B cell (primary cell): ENCODE data around the gene GLB1L2. TPM values are rescaled to one million over a fixed set of nuclear protein-coding genes. Genes with fewer than 3 reads are reported as not detected.

Experiments used
- ATAC-seq: fragments of 200-7000 bp; cut with Tn5 transposase; one replicate; pipeline ENCODE4 v1.10.0; 2021; ENCODE audit warnings: low read depth, mild to moderate bottlenecking, moderate number of reproducible peaks, moderate library complexity
- CTCF ChIA-PET: fragments of 350-600 bp; sonication (Branson Sonifier 250); formaldehyde crosslinking; loops from one replicate; lab custom pipeline; 2021; ENCODE audit warnings: antibody characterized with exemption, inconsistent platforms; lab: Charles Lee
- POLR2A ChIA-PET: fragments of 350-600 bp; sonication (Branson Sonifier 250); formaldehyde crosslinking; loops from one replicate; lab custom pipeline; 2021; ENCODE audit warnings: antibody characterized with exemption; lab: Charles Lee
- DNase-seq: peaks from one replicate; pipeline ENCODE4 v3.0.0; 2013
- H2AFZ ChIP-seq: 2 replicates; pipeline ENCODE4 v1.6.1; 2012; ENCODE audit warnings: mild to moderate bottlenecking, low read depth, low read length; ENCODE audit not compliant: insufficient read depth, poor library complexity, severe bottlenecking
- H3K27ac ChIP-seq, 2 donors: 1 replicate in 1 of 2; 2 replicates in 1 of 2; pipeline ENCODE4 v1.5.1; 2012 to 2013; ENCODE audit warnings: low read length in 2 of 2, mild to moderate bottlenecking in 2 of 2, moderate library complexity in 1 of 2
- H3K27me3 ChIP-seq, 4 experiments: fragments of 200-600 bp in 1 of 4; sonication (generic) in 1 of 4; replicated peaks in 1 of 4; 1 replicate in 2 of 4; 2 replicates in 2 of 4; pipeline versions ENCODE4 v1.6.1 to v1.7.0; 2013 to 2016; ENCODE audit warnings: low read length in 3 of 4, mild to moderate bottlenecking in 2 of 4, mixed read lengths in 1 of 4, moderate library complexity in 1 of 4; ENCODE audit not compliant: insufficient read depth in 4 of 4, control insufficient read depth in 3 of 4; ENCODE audit errors: control extremely low read depth in 1 of 4
- H3K36me3 ChIP-seq, 2 experiments: replicated peaks in 1 of 2; 1 replicate in 1 of 2; 2 replicates in 1 of 2; pipeline versions ENCODE4 v1.6.1 to v1.7.1; 2013; ENCODE audit warnings: low read length in 1 of 2; ENCODE audit not compliant: insufficient read depth in 2 of 2, control insufficient read depth in 1 of 2; ENCODE audit errors: control extremely low read depth in 1 of 2, extremely low read depth in 1 of 2
- H3K4me1 ChIP-seq, 2 donors: fragments of 200-600 bp in 1 of 2; sonication (generic) in 1 of 2; 1 replicate in 1 of 2; 2 replicates in 1 of 2; pipeline versions ENCODE4 v1.5.1 to v1.6.1; 2013 to 2017; ENCODE audit warnings: low read length in 2 of 2; ENCODE audit not compliant: control insufficient read depth in 2 of 2, insufficient read depth in 2 of 2
- H3K4me2 ChIP-seq: replicated peaks from 2 replicates; pipeline ENCODE3; 2012; ENCODE audit warnings: mild to moderate bottlenecking, low read depth, low read length; ENCODE audit not compliant: poor library complexity, severe bottlenecking
- H3K4me3 ChIP-seq, 5 experiments: fragments of 200-600 bp in 1 of 5; sonication (generic) in 1 of 5; 1 replicate in 3 of 5; 2 replicates in 2 of 5; pipeline versions ENCODE4 v1.5.1 to v1.7.0; 2011 to 2016; ENCODE audit warnings: low read length in 4 of 5, mild to moderate bottlenecking in 4 of 5, low read depth in 2 of 5, control low read depth in 1 of 5, moderate library complexity in 1 of 5; ENCODE audit not compliant: insufficient read depth in 1 of 5; ENCODE audit errors: control extremely low read depth in 1 of 5, extremely low read depth in 1 of 5
- H3K79me2 ChIP-seq: fragments of 200-600 bp; sonication (generic); one replicate; pipeline ENCODE4 v1.6.0; 2016; ENCODE audit warnings: low read length; ENCODE audit not compliant: control insufficient read depth, insufficient read depth
- H3K9ac ChIP-seq: fragments of 200-600 bp; sonication (generic); 2 replicates; pipeline ENCODE4 v1.6.1; 2017; ENCODE audit warnings: mild to moderate bottlenecking, low read length, moderate library complexity
- H3K9me3 ChIP-seq, 3 donors: one replicate each; pipeline versions ENCODE4 v1.6.1 to v1.7.1; 2013; ENCODE audit warnings: low read length in 2 of 3; ENCODE audit not compliant: control insufficient read depth in 2 of 3, insufficient read depth in 1 of 3; ENCODE audit errors: control extremely low read depth in 1 of 3
- H4K20me1 ChIP-seq: 2 replicates; pipeline ENCODE4 v1.6.0; 2012; ENCODE audit warnings: mild to moderate bottlenecking, low read length; ENCODE audit not compliant: insufficient read depth, control insufficient read depth, poor library complexity, severe bottlenecking
- H3K27ac Mint-ChIP-seq: one replicate; pipeline ENCODE4 v1.8.0; 2021; ENCODE audit warnings: mixed read lengths
- H3K27me3 Mint-ChIP-seq: one replicate; pipeline ENCODE4 v1.8.0; 2021; ENCODE audit warnings: mixed read lengths
- H3K4me1 Mint-ChIP-seq: one replicate; pipeline ENCODE4 v1.8.0; 2021; ENCODE audit warnings: mixed read lengths
- H3K4me3 Mint-ChIP-seq: one replicate; pipeline ENCODE4 v1.8.0; 2021; ENCODE audit warnings: mixed read lengths
- H3K9me3 Mint-ChIP-seq: one replicate; pipeline ENCODE4 v1.8.0; 2022; ENCODE audit warnings: mixed read lengths; ENCODE audit not compliant: insufficient read depth
- EZH2 ChIP-seq: IDR thresholded peaks from 2 replicates; pipeline ENCODE4 v1.6.1; 2012; ENCODE audit warnings: borderline replicate concordance, low read depth, mild to moderate bottlenecking, moderate library complexity, low read length; ENCODE audit not compliant: insufficient read depth, poor library complexity, severe bottlenecking
- WGBS: methylation state at CpG from one replicate; pipeline ENCODE4 v1.1.5; 2013; ENCODE audit warnings: missing lambda C conversion rate; ENCODE audit not compliant: insufficient coverage; 5-methylcytosine and 5-hydroxymethylcytosine counted together
- intact Hi-C: fragments of 100-400 bp; cut with micrococcal nuclease; formaldehyde crosslinking; loops from one replicate; pipeline ENCODE4 v1.10.0; 2022
- polyA plus RNA-seq: library from polyadenylated mRNA; depleted of rRNA; stranded (reverse); fragments of >200 nt; gene quantifications from 2 replicates; pipeline ENCODE4 v1.2.3, GENCODE V29; 2012
- total RNA-seq, 2 donors: library from RNA; stranded (reverse); fragments of 120-200 nt in 1 of 2; gene quantifications; 1 replicate in 1 of 2; 2 replicates in 1 of 2; pipeline versions ENCODE4 v1.2.3 to v1.2.4, GENCODE V29; 2013 to 2022
- TF ChIP-seq, protein P1 (sequence below): fragments of 200-600 bp; IDR thresholded peaks from one replicate; pipeline ENCODE4 v1.8.0; 2022; ENCODE audit warnings: antibody characterized with exemption, mild to moderate bottlenecking

GLB1L2 gene
- total and polyA plus RNA-seq, 2 donors (not counting 1 experiment from before 2014, with no cell fraction given), result 0.31 to 0.44 TPM

DNA sequence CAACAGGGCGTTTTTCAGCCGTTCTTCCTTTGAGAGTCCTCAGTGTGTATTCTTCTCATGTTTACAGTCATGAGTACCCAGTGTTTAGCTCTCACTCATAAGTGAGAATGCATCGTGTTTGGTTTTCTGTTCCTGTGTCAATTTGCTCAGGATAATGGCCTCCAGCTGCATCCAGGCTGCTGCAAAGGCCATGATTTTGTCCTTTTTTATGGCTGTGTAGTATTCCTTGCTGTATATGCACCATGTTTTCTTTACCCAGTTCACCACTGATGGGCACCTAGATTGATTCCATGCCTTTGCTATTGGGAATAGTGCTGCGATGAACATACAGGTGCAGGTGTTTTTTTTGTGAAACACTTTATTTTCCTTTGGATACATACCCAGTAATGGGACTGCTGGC, 56.8 kb downstream of the GLB1L2 start:
- no peak overlapping the region for H3K4me2 ChIP-seq
- H3K27ac ChIP-seq, result no peak overlapping the region
- H3K9me3 ChIP-seq, result peaks cover 0 to 3% (median 0%) of the 10 kb centered on the region in 3 donors
- H4K20me1 ChIP-seq, result no peaks in the 10 kb centered on the region
- WGBS, result 85% methylated on average over 3 of the region's 4 CpGs
- intact Hi-C loops, result no loop called here
- ChIA-PET CTCF (no interaction called here), POLR2A (no interaction called here)
- H3K27ac Mint-ChIP-seq, result no peak overlapping the region
- H3K9ac ChIP-seq, result no peak overlapping the region
- H3K4me1 ChIP-seq, result no peaks in the 10 kb centered on the region
- no peak for ATAC-seq
- H3K9me3 Mint-ChIP-seq, result no peaks in the 10 kb centered on the region
- no peaks in the 10 kb centered on the region for H3K27me3 ChIP-seq
- TF ChIP-seq, protein P1, sequence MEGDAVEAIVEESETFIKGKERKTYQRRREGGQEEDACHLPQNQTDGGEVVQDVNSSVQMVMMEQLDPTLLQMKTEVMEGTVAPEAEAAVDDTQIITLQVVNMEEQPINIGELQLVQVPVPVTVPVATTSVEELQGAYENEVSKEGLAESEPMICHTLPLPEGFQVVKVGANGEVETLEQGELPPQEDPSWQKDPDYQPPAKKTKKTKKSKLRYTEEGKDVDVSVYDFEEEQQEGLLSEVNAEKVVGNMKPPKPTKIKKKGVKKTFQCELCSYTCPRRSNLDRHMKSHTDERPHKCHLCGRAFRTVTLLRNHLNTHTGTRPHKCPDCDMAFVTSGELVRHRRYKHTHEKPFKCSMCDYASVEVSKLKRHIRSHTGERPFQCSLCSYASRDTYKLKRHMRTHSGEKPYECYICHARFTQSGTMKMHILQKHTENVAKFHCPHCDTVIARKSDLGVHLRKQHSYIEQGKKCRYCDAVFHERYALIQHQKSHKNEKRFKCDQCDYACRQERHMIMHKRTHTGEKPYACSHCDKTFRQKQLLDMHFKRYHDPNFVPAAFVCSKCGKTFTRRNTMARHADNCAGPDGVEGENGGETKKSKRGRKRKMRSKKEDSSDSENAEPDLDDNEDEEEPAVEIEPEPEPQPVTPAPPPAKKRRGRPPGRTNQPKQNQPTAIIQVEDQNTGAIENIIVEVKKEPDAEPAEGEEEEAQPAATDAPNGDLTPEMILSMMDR, result no peak
- TF ChIP-seq EZH2, result no peak
- H3K79me2 ChIP-seq, result no peaks in the 10 kb centered on the region
- H3K4me1 Mint-ChIP-seq, result no peaks in the 10 kb centered on the region
- no peaks in the 10 kb centered on the region for H3K36me3 ChIP-seq
- peaks cover 4% of the 10 kb centered on the region for H3K27me3 Mint-ChIP-seq
- H2AFZ ChIP-seq, result no peak overlapping the region
- H3K4me3 Mint-ChIP-seq, result no peak overlapping the region
- no peak overlapping the region for H3K4me3 ChIP-seq
- no peak for DNase-seq

DNA sequence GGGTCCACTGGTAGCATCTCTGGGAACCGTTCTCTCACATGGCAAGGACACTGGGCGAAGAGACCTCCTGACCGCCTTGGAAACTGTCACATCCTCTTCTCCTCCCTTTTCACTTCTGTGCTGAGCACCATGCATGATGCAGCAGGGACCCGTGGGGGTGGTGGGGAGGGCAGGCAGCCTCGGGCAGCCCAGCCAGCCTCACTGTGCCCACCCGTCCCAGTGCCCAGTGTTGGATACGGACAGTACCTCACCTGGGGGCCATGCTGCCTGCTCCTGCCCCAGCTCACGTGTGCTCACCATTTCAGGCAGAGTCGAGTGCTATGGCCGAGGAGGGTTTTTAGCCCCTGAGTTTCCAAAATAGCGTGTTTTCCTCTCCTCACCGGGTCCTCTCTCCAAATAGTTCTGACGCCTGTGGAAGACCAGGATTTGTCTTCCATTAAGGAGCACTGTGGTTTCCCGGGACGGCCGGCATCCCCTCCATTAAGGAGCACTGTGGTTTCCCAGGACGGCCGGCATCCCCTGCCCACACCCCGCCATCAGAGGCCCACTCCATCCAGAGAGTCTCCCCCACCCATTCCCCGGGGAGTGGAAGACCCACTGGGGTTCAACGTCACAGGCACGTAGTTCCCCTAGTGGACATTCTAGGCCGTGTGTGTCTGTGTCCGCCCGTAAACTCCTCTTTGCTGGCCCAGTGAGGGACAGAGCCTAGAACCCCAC, 57.8 kb downstream of the GLB1L2 start:
- ChIA-PET CTCF (interaction anchor here (1.3 kb wide), 1 partner anchor 182 kb away, joined by 3 read pairs; no protein-coding TSS in a partner anchor), POLR2A (no interaction called here)
- H2AFZ ChIP-seq, result no peak overlapping the region
- H3K4me3 ChIP-seq, result no peak overlapping the region
- H3K4me1 ChIP-seq, result no peaks in the 10 kb centered on the region
- Mint-ChIP-seq H3K27ac (no peak overlapping the region), H3K9me3 (no peaks in the 10 kb centered on the region), H3K27me3 (peaks cover 4% of the 10 kb centered on the region), H3K4me1 (no peaks in the 10 kb centered on the region), H3K4me3 (no peak overlapping the region)
- no peak overlapping the region for H3K9ac ChIP-seq
- DNase-seq (no peak), ATAC-seq (no peak)
- H3K36me3 ChIP-seq, result no peaks in the 10 kb centered on the region
- no peaks in the 10 kb centered on the region for H3K79me2 ChIP-seq
- H3K27me3 ChIP-seq, result no peaks in the 10 kb centered on the region
- H3K27ac ChIP-seq, result no peak overlapping the region
- H3K4me2 ChIP-seq, result no peak overlapping the region
- TF ChIP-seq, protein P1, result no peak
- no peak for TF ChIP-seq EZH2
- WGBS, result 91% methylated on average over 25 of the region's 25 CpGs
- intact Hi-C loops, result no loop called here
- no peaks in the 10 kb centered on the region for H4K20me1 ChIP-seq
- peaks cover 0 to 3% (median 0%) of the 10 kb centered on the region in 3 donors for H3K9me3 ChIP-seq
